Measurements from ENCODE around the gene PRKCE. TPM values are rescaled to one million over a fixed set of nuclear protein-coding genes. Genes with fewer than 3 reads are reported as not detected.

PRKCE gene
- total RNA-seq, 1 donor from 2014 or later, result 12.0 TPM

GRCh38 chr2:46165916-46166315 is 514.4 kb downstream of the PRKCE start:
- H3K4me3 Mint-ChIP-seq (ENCODE audit: unreplicated experiment), result no peak overlapping the region
- no peak overlapping the region for H3K27ac Mint-ChIP-seq (ENCODE audit: unreplicated experiment)
- TF ChIP-seq CTCF (IDR thresholded peaks at IDR 0.05), result no peak

GRCh38 chr2:46167406-46167805 is 515.9 kb downstream of the PRKCE start:
- DNase-seq (ENCODE audit: low spot score), result no peak
- Mint-ChIP-seq H3K36me3 (ENCODE audit: low read depth) (no peaks in the 10 kb centered on the region), H3K9me3 (ENCODE audit: low read depth) (no peaks in the 10 kb centered on the region), H3K27me3 (ENCODE audit: low read depth) (no peaks in the 10 kb centered on the region), H3K4me3 (ENCODE audit: unreplicated experiment) (no peak overlapping the region), H3K27ac (ENCODE audit: unreplicated experiment) (no peak overlapping the region), H3K4me1 (ENCODE audit: low read depth) (peaks cover 57% of the 10 kb centered on the region)
- no peak for TF ChIP-seq CTCF (IDR thresholded peaks at IDR 0.05)

More at GRCh38 chr2:46165916-46166315, 514.4 kb downstream of the PRKCE start:
- Mint-ChIP-seq H3K4me1 (ENCODE audit: low read depth) (peaks cover 52% of the 10 kb centered on the region), H3K36me3 (ENCODE audit: low read depth) (peaks cover under 1% of the 10 kb centered on the region), H3K27me3 (ENCODE audit: low read depth) (no peaks in the 10 kb centered on the region), H3K9me3 (ENCODE audit: low read depth) (no peaks in the 10 kb centered on the region)
- DNase-seq (ENCODE audit: low spot score), result no peak

- no peaks in the 10 kb centered on the region for H3K27me3 Mint-ChIP-seq (ENCODE audit: low read depth)
- no peak overlapping the region for H3K4me3 Mint-ChIP-seq (ENCODE audit: unreplicated experiment)
- no peaks in the 10 kb centered on the region for H3K36me3 Mint-ChIP-seq (ENCODE audit: low read depth)
- no peak for DNase-seq (ENCODE audit: low spot score)
- H3K4me1 Mint-ChIP-seq (ENCODE audit: low read depth), result peaks cover 53% of the 10 kb centered on the region
- no peak for TF ChIP-seq CTCF (IDR thresholded peaks at IDR 0.05)
- no peaks in the 10 kb centered on the region for H3K9me3 Mint-ChIP-seq (ENCODE audit: low read depth)
- no peak overlapping the region for H3K27ac Mint-ChIP-seq (ENCODE audit: unreplicated experiment)
Measured at GRCh38 chr2:46167924-46168323, 516.4 kb downstream of the PRKCE start.

GRCh38 chr2:46169467-46169866 is 518.0 kb downstream of the PRKCE start:
- peaks cover 43% of the 10 kb centered on the region for H3K4me1 Mint-ChIP-seq (ENCODE audit: low read depth)
- no peaks in the 10 kb centered on the region for H3K36me3 Mint-ChIP-seq (ENCODE audit: low read depth)
- no peak overlapping the region for H3K4me3 Mint-ChIP-seq (ENCODE audit: unreplicated experiment)
- H3K27me3 Mint-ChIP-seq (ENCODE audit: low read depth), result no peaks in the 10 kb centered on the region
- no peak overlapping the region for H3K27ac Mint-ChIP-seq (ENCODE audit: unreplicated experiment)
- TF ChIP-seq CTCF (IDR thresholded peaks at IDR 0.05), result no peak
- H3K9me3 Mint-ChIP-seq (ENCODE audit: low read depth), result no peaks in the 10 kb centered on the region
- no peak for DNase-seq (ENCODE audit: low spot score)

GRCh38 chr2:46170026-46170425 is 518.6 kb downstream of the PRKCE start:
- Mint-ChIP-seq H3K27me3 (ENCODE audit: low read depth) (no peaks in the 10 kb centered on the region), H3K27ac (ENCODE audit: unreplicated experiment) (no peak overlapping the region), H3K4me1 (ENCODE audit: low read depth) (peaks cover 38% of the 10 kb centered on the region), H3K4me3 (ENCODE audit: unreplicated experiment) (no peak overlapping the region), H3K9me3 (ENCODE audit: low read depth) (no peaks in the 10 kb centered on the region), H3K36me3 (ENCODE audit: low read depth) (no peaks in the 10 kb centered on the region)
- TF ChIP-seq CTCF (IDR thresholded peaks at IDR 0.05), result no peak
- DNase-seq (ENCODE audit: low spot score), result no peak
